DMS114 treated with DMSO at 0.1 percent for 48 hours (cell line): ENCODE results near the gene LCN2.

Experiments used
- DNase-seq: peaks from one replicate; lab custom pipeline; 2025; ENCODE audit not compliant: unreplicated experiment; lab: John Stamatoyannopoulos, UW

LCN2 gene

DNA sequence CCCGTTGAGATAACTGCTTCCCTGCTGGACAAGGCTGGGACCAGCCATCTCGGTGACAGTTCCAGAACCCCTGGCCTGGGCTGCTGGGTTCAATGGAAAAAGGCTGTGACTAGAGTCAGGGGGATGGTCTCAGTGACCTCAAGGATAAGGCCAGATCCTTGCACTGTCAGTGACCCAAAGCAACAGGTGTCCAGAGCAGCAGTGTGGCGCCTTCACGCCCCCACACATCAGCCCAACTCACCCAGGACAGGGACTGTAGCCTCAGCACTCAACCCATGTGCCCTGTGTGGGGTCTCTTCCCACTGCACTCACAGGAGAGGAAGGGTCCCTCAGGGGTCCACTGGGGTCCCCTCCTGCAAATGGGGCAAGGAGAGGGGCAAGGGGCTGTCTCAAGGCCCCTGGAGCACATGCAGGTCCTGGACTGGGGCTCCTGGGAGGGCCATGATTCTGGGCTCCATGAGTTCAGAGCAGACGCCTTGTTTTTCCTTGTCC, 698 bp upstream of the LCN2 start:
- DNase-seq, result no peak

DNA sequence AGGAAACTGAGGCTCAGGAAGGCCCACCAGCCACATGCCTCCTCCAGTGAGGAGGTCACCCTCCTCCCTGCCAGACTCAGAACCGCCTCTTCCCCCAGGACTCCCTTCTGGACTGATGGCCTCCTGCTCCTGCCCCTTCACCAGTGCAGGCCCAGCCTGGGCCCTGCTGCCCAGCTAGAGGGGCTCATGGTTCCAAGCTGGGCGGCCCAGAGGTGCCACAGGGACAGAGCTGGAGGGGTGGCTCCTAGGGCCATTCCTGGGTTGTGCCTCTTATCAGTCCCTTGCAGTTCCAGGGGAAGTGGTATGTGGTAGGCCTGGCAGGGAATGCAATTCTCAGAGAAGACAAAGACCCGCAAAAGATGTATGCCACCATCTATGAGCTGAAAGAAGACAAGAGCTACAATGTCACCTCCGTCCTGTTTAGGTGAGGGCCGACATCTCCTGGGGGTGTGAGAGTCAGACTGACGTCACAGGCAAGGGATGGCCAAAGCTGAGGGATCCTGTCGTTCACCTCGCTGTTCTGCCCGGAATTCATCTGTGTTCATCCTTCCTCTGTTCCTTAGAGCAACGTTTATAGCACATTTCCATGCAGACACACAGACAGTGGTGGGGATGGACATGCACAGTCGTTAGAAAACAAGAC, 819 bp downstream of the LCN2 start:
- DNase-seq, result no peak

DNA sequence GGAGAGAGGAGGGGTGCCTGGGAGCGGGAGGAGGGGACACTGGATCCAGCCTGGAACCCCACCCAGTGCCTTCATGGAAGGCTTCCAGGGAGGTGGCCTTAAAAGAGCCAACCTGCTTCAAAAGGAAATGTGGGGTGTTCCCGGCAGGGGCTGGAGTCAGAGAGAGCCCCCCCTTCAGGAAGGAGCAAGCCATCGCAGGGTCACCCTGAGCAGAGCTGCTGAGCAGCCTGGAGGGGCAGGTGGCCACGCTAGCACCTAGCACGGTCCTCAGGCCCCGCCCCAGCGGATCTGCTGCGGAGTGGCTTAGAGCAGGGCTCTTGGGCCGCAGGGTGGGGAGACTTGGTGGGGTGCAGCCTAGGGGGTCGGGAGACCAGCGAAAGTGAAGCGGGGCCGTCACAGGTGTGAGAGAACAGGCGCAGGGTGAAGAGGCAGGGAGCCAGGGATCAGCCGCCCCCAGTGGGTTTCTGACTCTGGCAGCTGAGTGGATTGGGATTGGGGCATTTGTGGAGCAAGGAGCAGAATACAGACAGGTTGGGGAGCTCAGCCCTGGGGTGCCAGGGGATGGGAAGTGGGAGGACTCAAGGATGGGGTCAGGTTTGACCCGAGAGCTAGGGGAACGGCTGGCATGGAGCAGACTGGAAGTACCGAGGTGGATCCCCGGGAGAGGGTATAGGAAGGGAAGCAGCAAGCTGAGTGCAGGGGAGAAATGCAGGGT, 1.5 kb downstream of the LCN2 start:
- DNase-seq, result no peak

DNA sequence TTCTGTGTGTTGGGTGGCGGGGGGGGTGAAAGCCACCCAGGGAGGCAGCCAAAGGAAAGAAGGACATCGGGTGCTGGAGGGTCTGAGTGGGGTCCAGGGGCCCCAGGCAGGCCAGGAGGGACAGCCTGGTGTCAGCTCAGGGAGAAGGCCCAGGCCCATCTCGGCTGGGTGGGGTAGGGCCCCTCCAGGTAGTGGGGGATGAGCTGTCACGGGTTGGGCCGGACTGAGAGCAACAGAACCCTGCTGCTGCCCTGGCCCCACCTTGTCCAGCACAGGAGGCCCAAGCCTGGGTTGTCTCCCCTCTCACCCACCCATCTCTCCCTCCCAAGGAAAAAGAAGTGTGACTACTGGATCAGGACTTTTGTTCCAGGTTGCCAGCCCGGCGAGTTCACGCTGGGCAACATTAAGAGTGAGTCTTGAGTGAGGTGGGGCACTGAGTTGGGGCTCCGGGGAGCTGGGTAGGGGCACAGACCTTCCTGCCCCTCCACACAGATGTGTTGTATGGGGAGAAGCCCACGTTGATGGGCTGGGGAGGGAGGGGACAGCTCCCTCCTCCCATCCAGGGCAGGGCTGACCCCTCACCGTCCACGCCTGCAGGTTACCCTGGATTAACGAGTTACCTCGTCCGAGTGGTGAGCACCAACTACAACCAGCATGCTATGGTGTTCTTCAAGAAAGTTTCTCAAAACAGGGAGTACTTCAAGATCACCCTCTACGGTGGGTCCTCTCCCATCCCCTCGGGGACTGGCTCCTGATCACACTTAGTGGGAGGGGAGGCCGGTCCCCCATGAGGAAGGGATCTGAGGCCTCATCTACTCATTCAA, 2.3 kb downstream of the LCN2 start:
- no peak for DNase-seq

DNA sequence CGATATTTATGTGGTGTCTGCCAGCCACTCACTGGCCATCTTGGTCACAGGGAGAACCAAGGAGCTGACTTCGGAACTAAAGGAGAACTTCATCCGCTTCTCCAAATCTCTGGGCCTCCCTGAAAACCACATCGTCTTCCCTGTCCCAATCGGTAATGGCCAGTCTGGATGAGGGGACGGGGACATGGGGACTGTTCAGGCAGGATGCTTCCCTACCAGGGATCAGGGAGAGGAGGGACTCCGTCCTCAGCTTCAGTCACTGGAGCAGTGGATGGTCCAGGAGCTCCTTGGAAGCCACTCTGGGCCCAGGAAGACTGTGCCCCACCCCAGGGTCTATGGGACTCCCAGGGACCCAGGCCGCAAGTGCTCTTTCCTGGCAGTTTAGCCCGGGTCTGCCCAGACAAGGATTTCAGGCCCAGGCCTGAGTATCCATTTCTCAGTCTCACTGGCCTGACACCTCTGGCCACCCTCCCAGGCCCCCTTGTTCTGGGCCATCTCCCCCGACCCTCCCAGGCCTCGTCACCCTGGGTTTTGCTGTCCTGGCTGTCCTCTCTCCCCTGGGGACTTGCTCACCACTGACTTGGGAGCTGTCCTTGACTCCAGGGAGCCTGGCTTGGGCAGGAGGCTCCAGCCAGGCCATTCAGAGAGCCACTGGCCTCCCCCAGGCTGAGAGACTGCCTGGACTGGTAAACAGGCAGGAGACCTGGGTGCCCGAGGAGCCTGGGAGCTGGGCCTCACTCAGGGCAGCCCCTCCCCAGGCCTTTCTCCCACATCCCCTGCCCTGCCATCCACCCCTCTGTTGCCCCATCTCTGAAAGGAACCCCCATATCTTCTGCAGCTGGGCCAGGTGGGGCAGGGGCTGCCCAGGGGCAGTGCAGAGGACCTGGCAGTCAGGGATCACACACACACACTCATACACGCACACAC, 3.1 kb downstream of the LCN2 start:
- no peak for DNase-seq

DNA sequence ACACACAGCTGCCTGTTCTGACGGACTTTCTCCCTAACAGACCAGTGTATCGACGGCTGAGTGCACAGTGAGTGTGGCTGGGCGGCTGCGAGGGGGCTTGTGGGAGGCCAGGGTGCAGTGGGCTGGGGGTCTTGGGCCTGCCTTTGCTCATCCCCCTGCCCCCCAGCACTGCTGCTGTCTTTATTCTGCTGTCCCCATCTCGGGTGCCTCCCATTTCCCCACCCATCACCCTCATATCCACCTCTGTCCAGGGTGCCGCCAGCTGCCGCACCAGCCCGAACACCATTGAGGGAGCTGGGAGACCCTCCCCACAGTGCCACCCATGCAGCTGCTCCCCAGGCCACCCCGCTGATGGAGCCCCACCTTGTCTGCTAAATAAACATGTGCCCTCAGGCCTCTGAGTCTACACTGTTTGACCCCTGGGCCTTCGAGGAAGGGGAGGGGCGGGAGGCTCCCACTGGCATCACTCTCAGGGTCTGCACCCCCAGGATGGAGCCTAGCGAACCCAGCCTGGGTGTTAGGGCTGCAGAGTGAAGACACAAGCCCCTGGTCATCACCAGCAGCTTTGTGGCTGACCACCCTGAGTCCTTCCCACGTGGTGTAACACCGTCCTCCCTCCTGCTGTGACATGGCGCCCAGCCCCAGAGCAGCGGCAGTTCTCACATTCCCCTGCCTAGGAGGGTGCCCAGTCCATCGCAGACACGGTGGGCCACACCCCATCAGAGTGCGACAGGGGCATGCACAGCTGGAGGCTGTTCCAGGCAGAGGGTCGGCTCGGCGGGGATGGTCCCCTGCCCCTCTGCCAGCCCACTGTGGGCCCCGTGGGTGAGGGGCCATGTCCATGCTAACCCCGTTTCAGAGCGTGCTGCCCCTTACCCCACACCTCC, 4.0 kb downstream of the LCN2 start:
- no peak for DNase-seq

DNA sequence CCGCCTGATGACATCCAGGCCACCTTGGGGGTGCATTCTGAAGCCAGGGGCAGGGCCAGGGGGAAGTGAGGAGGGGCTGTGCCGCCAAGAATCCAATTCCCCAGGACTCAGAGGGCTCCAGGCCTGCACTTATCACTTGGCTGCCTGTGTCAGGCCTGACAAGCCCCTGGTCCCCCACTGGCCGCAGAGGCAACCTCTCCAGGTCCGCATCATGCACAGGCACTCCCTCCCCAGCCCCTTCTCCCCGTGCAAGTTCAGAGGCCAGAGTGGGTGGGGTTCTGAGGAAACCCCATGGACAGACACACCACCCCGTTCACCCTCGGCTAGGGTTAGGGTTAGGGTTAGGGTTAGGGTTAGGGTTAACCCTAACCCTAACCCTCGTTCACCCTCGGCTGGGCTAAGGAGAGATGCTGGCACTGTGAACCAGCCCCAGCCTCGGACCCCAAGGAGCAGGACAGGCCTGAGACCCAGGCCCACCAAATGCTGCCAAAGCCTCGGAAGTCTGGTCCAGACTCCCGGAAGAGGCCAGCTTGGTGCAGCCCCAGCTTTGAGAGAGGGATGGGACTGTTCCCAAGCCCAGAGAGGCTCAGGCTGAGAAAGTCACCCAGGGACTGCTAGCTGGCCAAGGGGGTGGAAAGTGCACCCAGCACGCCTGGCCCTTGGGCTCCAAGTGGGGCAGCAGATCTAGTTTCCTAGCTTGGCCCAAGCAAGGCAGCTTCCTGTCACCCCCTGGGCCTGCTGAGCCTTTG, 4.9 kb downstream of the LCN2 start:
- DNase-seq, result no peak

DNA sequence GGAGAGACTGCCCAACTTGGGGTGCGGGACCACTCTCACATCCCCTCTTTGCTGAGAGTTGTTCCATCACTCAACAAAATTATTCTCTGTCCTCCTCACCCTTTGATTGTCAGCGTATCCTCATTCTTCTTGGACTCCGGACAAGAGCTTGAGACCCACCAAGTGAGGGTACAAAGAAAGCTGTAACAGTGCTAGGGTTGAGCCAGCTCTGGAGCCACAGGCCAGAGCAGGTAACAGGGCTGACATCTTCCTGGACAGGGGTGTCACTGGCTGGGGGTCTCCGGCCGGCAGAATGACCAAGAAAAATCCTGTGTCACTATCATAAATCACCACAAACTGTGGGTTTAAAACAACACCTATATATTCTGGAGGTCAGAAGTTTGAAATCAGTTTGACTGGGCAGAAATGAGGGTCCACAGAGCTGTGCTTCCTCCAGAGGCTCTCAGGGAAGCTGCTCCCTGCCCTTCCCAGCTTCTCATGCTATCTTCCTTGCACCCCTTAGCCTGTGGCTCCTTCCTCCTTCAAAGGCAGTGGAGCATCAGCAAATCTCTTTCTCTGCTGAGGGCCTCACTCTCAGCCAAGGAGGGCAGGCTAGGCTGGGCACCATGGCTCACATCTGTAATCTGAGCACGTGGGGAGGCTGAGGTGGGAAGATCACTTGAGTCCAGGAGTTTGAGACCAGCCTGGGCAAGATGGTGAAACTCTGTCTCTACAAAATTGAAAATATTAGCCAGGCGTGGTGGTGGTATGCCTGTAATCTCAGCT, 6.7 kb downstream of the LCN2 start:
- DNase-seq, result no peak

DNA sequence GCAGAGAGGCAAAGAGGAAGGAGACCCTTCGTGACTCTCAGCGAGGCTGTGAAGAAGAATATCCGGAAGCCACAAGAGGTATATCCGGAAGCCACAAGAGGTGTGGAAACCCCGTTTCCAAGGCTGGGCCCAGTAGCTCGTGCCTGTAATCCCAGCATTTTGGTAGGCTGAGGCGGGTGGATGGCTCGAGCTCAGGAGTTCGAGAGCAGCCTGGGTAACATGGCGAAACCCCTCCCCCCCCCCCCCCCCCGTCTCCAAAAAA, 10.2 kb downstream of the LCN2 start:
- DNase-seq, result no peak

DNA sequence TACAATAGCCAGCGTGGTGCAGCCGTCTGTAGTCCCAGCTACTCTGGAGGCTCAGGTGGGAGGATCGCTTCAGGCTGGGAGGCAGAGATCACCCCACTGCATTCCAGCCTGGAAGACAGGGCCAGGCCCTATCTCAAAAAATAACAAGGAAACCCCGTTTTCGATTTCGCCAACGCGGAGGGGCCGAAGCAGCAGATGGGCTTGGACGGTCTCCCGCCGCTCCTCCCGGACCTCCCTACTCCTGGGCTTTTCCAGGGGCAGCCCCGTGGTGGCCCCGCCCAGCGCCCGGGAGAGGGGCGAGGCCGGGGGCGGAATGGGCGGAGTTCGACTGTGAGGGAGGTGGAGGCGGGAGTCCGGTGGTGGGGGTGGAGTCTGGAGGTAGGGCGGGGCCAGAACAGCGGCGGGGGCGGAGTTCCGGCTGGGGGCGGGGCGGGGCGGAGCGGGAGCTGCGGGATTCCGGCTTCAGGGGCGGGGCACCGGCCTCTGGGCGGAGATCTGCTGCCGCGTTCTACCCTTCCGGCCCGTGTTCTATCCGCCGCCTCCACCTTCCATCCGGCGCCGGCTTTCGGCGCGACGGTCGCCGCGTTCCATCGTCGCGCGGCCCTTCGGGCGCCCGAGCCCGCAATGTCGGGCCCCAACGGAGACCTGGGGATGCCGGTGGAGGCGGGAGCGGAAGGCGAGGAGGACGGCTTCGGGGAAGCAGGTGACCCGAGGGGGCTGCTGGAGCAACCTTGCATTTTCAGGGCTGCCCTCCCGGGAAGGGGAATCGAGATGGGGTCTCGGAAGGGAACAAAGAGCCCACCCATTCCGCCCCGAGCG, 10.7 kb downstream of the LCN2 start, which contains the start of gene BBLN:
BBLN (plus strand) TSS at position 482 of the 819 bp plus-strand sequence; CDS start at position 625, 143 bp downstream.
- DNase-seq, result peak; percentile 70

DNA sequence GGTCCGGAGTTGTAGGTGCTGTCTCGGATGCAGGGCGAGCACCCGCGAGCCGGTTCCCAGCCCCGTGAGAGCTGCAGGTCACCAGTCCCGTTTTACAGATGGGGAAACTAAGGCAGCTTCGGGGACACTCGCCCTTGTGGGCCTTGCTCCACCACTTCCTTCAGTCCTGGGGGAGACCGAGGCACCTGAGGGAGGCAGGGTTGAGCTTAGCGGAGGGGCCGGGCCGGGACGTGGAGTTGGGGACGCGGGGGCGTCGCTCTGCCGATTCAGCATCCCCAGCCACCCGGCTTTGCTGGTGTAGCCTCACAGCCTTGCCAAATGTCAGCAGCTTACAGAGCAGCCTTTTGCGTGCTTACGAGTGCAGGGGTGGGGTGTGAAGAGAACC, 11.3 kb downstream of the LCN2 start:
- no peak for DNase-seq

DNA sequence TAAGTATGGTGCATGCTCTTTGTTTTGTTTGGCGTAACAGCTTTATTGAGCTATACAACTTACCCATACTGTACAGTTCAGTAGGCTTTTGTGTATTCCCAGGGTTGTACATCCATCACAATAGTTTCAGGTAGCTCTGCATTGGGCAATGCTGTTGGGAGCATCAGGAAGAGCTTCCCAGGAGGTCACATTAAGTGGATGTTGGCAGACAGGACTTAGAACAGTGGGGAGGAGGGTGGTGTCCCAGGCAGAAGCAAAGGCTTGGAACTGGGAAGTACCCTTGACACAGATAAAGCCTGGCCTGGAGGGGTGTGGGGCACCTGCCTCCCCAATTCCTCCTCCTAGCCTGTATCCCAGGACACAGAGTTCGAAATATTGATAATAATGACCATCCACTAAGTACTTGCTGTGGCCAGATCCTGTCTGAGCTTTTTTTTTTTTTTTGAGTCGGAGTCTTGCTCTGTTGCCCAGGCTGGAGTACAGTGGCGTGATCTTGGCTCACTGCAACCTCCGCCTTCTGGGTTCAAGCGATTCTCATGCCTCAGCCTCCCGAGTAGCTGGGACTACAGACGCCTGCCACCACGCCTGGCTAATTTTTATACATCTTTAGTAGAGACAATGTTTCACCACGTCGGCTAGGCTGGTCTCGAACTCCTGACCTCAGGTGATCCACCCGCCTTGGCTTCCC, 12.1 kb downstream of the LCN2 start:
- no peak for DNase-seq

DNA sequence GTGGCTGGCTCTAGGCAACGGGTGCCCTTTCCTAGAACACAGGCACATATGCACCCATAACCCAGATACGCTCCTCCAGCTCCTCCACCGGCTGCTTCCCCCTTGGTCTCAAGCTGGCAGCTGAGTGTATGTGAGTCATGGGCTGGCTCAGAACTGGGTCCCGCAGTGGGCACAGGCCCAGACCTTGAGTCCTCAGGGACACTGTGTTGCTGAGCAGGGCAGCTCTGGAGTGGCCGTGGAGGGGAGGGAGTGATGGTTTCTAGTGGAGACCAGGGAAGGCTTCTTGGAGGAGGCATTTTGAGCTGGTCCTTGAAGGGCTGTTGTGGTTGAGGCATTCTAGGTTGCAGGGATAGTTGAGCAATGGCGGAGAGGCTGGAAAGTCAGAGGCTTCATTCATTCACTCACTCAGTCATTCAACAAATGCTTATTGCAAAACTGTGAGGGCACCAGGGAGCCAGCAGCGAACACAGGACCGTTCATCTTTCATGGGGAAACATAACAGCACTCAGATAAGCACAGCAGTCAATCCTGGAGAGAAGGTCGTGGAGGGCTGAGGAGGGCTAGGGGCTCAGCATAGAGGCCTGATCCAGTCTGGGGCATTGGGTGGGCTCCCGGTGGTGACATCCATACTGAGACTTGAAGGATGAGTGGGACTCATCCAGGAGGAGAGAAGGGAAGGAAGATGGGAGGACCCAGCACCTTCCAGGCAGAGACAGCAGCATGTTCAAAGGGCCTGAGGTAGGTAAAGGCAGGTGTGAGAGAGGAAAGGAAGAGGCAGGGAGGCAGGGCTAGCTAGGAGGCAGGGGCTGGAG, 13.2 kb downstream of the LCN2 start:
- DNase-seq, result no peak

DNA sequence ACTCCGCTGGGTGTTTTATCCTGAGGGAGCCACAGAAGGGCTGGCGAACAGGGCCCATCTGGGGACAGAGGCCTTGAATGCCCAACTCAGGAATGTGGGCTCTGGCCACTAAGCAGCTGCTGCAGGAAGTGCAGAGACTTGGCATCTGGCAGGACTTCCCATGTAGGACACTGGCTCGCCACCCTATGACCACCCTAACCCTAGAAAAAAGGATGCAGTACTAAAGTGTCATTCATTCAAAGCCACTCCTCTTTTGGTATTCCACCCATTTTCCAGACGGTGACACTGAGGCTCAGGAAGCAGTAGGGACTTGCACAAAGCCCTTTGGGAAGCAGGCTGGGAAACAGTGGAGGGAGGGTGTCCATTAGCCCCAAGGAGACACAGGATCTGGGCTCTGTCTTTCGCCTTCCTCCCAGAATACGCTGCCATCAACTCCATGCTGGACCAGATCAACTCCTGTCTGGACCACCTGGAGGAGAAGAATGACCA, 13.8 kb downstream of the LCN2 start:
- no peak for DNase-seq

DNA sequence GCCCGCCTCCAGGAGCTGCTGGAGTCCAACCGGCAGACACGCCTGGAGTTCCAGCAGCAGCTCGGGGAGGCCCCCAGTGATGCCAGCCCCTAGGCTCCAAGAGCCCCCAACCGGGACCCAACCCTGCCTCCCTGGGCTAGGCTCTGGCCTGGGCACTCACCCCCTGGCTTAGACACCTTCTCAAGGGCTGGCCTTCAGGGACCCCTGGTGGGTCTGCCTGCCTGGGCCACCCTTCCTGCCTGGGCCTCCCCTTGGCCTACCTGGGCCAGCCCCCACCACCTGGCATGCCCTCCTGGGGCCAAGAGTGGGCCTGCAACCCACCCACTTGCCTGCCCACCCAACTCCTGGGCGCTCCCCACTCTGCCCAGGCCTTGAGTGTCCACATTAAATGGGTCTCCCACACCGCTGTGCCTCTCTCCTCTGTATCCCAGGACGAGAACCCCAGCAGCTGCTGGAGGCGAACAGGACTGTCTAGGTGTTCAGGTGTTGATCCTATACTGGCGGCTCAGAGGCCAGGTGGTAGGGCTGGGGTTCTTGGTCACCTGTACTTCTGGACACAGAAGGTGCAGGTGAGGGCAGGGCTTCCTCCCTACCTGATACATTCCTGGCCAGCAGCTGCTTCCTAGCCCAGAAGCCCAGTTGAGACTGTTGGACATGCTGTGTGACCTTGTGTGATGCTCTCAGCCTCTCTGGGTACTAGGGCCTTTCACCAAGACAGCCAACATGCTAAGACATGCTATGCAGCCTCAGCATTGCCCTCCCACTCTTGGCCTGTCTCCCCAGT, 14.5 kb downstream of the LCN2 start:
- DNase-seq, result no peak
